ENCODE measurements around the gene DNAJA4. TPM values are rescaled to one million over a fixed set of nuclear protein-coding genes. Genes with fewer than 3 reads are reported as not detected.

Gene DNAJA4
- total and polyA plus RNA-seq, 12 donors = 40.0 to 226 (median 150) TPM

GRCh38 chr15:78228356-78228996 is 35.9 kb upstream of the DNAJA4 start:
- H3K36me3 ChIP-seq = no peaks in the 10 kb centered on the region
- H3K4me3 ChIP-seq = no peak overlapping the region
- H3K4me1 ChIP-seq = peaks cover 0 to 7% (median 5%) of the 10 kb centered on the region in 9 donors
- H3K27ac ChIP-seq = no peak overlapping the region
- intact Hi-C loops (cut with DNase I) = loop anchor here in 1 of 10 donors (1.0 kb wide), 1 partner anchor 25 kb away; no protein-coding TSS in a partner anchor
- no peaks in the 10 kb centered on the region for H3K27me3 ChIP-seq
- DNase-seq (no peak), ATAC-seq (no peak)
- TF ChIP-seq, protein P1, sequence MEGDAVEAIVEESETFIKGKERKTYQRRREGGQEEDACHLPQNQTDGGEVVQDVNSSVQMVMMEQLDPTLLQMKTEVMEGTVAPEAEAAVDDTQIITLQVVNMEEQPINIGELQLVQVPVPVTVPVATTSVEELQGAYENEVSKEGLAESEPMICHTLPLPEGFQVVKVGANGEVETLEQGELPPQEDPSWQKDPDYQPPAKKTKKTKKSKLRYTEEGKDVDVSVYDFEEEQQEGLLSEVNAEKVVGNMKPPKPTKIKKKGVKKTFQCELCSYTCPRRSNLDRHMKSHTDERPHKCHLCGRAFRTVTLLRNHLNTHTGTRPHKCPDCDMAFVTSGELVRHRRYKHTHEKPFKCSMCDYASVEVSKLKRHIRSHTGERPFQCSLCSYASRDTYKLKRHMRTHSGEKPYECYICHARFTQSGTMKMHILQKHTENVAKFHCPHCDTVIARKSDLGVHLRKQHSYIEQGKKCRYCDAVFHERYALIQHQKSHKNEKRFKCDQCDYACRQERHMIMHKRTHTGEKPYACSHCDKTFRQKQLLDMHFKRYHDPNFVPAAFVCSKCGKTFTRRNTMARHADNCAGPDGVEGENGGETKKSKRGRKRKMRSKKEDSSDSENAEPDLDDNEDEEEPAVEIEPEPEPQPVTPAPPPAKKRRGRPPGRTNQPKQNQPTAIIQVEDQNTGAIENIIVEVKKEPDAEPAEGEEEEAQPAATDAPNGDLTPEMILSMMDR (IDR thresholded peaks at IDR 0.05) = no peak
- WGBS, 2 donors = 90 to 94% methylated on average over 8 of the region's 8 CpGs
- peaks cover 0 to 14% (median 5%) of the 10 kb centered on the region in 11 donors for H3K9me3 ChIP-seq

DNA sequence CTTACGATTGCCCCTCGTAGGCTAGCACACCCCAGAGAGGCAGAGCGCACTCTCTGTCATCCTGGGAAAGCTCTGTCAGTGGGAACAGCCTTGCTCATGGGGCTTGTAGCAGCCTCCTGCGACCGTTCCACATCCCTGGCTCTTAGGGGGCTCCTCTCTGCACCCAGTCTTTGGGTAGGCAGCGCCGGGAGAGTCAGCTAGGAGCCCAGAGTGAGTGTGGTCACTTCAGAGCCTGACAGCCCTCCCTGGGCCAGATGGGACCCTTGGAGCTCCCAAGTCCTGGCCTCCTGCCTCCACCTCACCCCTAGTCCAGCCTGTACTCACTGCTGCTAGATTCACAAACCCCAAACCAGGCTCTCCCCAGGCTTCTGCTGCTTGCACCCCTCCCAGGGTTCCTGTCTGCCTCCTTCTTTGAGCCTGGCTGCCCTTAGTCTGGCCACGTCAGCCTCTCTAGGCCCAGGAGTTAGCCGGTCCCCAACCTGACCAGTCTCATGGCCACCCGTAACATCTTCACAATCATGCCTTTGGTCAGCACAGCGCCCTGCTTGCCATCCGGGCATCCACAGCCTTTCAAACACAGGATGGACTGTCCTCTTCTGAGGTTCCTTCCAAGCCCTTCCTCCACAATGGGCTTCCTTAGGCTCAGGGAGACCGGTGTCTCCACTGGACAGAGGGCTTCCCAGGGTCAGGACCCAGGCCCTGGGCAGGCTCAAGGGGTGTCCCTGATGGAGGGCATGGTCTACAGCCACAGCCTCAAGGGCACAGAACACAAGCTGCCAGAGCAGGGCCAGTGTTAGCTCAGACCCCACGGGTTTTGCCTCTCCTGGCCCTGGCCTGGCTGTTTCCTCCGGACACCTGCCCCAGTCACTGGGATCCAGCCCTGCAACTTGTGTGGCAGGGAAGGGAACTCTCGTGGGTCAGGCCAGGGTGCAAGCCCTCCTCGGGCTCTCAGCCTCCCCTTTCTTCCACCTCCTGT is 34.6 kb upstream of the DNAJA4 start:
- H3K4me3 ChIP-seq = no peak overlapping the region
- TF ChIP-seq, protein P1 (IDR thresholded peaks at IDR 0.05) = no peak
- intact Hi-C loops (cut with DNase I) = no loop called here
- H3K9me3 ChIP-seq = peaks cover 0 to 14% (median 5%) of the 10 kb centered on the region in 11 donors
- H3K36me3 ChIP-seq = no peaks in the 10 kb centered on the region
- WGBS, 2 donors = 82 to 88% methylated on average over 17 of the region's 17 CpGs
- peaks cover 0 to 4% (median 0%) of the 10 kb centered on the region in 7 donors for H3K27me3 ChIP-seq
- DNase-seq = no peak
- no peak overlapping the region for H3K27ac ChIP-seq
- ATAC-seq = peak in 2 of 8 donors; percentile 21 to 54
- no peaks in the 10 kb centered on the region for H3K4me1 ChIP-seq

DNA sequence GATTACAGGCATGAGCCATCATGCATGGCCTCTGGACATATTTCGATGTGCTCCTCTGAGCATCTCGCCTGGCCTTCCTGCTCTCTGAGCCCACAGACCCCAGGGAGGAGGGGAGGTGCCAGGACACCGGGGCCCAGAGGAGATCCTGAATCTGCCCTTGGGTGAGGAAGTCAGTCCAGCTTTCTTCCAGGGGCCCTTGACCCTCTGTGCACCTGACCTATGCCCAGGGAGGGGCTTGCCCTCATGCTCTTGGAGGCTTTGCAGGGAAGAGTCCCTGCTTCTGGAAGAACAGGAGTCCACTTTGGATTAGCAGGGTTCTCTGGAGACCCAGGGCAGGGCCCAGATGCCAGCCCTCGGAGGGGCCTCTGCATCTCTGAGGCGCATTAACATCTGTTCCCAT is 31.4 kb upstream of the DNAJA4 start:
- Histone ChIP-seq H3K4me1 (no peaks in the 10 kb centered on the region), H3K27ac (no peak overlapping the region), H3K9me3 (no peaks in the 10 kb centered on the region), H3K4me3 (no peak overlapping the region), H3K27me3 (peaks cover 0 to 5% (median 0%) of the 10 kb centered on the region in 7 donors), H3K36me3 (no peaks in the 10 kb centered on the region)
- DNase-seq = no peak
- intact Hi-C loops (cut with DNase I) = no loop called here
- WGBS, 2 donors = 80 to 92% methylated on average over 5 of the region's 5 CpGs
- ATAC-seq = no peak
- TF ChIP-seq, protein P1 (IDR thresholded peaks at IDR 0.05) = no peak

GRCh38 chr15:78233496-78233895 is 30.9 kb upstream of the DNAJA4 start:
- no peak overlapping the region for H3K27ac ChIP-seq
- H3K36me3 ChIP-seq = no peaks in the 10 kb centered on the region
- WGBS, 2 donors = 75 to 77% methylated on average over 11 of the region's 11 CpGs
- no peaks in the 10 kb centered on the region for H3K9me3 ChIP-seq
- no peak overlapping the region for H3K4me3 ChIP-seq
- DNase-seq (no peak), ATAC-seq (no peak)
- H3K27me3 ChIP-seq = peaks cover 0 to 5% (median 0%) of the 10 kb centered on the region in 7 donors
- intact Hi-C loops (cut with DNase I) = no loop called here
- TF ChIP-seq, protein P1 (IDR thresholded peaks at IDR 0.05) = no peak
- H3K4me1 ChIP-seq = no peaks in the 10 kb centered on the region
